ENCODE measurements around the gene WDFY4.

DNA sequence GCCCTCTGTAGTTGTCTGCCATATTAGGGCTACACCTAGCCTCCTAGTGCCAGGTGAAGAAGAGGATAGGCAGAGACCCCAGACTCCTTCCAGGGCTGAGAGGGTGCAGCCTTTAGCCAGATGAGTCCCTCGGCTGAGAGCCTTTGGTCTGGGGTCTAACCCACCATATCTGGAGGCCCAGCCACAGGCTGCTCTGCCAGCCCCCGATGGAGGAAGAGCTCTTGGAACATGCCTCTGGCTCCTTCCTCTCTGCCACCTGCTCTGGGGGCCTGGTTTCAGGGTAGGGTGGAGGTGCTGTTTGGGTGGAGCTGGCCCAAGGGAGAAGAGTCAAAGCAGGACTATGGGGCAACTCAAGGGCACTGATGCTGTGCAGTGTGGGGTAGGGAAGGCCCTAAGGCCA lies 253.6 kb downstream of the WDFY4 start:
- TF ChIP-seq EP300 (IDR thresholded peaks at IDR 0.05) = no peak
- TF ChIP-seq, protein P1, sequence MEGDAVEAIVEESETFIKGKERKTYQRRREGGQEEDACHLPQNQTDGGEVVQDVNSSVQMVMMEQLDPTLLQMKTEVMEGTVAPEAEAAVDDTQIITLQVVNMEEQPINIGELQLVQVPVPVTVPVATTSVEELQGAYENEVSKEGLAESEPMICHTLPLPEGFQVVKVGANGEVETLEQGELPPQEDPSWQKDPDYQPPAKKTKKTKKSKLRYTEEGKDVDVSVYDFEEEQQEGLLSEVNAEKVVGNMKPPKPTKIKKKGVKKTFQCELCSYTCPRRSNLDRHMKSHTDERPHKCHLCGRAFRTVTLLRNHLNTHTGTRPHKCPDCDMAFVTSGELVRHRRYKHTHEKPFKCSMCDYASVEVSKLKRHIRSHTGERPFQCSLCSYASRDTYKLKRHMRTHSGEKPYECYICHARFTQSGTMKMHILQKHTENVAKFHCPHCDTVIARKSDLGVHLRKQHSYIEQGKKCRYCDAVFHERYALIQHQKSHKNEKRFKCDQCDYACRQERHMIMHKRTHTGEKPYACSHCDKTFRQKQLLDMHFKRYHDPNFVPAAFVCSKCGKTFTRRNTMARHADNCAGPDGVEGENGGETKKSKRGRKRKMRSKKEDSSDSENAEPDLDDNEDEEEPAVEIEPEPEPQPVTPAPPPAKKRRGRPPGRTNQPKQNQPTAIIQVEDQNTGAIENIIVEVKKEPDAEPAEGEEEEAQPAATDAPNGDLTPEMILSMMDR (IDR thresholded peaks at IDR 0.05) = no peak
- no peak for TF ChIP-seq RARB (CRISPR knock-in tag; IDR thresholded peaks at IDR 0.05)
- TF ChIP-seq, protein P2, sequence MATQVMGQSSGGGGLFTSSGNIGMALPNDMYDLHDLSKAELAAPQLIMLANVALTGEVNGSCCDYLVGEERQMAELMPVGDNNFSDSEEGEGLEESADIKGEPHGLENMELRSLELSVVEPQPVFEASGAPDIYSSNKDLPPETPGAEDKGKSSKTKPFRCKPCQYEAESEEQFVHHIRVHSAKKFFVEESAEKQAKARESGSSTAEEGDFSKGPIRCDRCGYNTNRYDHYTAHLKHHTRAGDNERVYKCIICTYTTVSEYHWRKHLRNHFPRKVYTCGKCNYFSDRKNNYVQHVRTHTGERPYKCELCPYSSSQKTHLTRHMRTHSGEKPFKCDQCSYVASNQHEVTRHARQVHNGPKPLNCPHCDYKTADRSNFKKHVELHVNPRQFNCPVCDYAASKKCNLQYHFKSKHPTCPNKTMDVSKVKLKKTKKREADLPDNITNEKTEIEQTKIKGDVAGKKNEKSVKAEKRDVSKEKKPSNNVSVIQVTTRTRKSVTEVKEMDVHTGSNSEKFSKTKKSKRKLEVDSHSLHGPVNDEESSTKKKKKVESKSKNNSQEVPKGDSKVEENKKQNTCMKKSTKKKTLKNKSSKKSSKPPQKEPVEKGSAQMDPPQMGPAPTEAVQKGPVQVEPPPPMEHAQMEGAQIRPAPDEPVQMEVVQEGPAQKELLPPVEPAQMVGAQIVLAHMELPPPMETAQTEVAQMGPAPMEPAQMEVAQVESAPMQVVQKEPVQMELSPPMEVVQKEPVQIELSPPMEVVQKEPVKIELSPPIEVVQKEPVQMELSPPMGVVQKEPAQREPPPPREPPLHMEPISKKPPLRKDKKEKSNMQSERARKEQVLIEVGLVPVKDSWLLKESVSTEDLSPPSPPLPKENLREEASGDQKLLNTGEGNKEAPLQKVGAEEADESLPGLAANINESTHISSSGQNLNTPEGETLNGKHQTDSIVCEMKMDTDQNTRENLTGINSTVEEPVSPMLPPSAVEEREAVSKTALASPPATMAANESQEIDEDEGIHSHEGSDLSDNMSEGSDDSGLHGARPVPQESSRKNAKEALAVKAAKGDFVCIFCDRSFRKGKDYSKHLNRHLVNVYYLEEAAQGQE (IDR thresholded peaks at IDR 0.05) = no peak
- TF ChIP-seq FOSL2 (IDR thresholded peaks at IDR 0.05) = no peak
- TF ChIP-seq FOSL2 (CRISPR knock-in tag; IDR thresholded peaks at IDR 0.05) = no peak
- TF ChIP-seq, protein P3, sequence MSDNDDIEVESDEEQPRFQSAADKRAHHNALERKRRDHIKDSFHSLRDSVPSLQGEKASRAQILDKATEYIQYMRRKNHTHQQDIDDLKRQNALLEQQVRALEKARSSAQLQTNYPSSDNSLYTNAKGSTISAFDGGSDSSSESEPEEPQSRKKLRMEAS (IDR thresholded peaks at IDR 0.05) = no peak
- TF ChIP-seq, protein P4, sequence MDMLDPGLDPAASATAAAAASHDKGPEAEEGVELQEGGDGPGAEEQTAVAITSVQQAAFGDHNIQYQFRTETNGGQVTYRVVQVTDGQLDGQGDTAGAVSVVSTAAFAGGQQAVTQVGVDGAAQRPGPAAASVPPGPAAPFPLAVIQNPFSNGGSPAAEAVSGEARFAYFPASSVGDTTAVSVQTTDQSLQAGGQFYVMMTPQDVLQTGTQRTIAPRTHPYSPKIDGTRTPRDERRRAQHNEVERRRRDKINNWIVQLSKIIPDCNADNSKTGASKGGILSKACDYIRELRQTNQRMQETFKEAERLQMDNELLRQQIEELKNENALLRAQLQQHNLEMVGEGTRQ (IDR thresholded peaks at IDR 0.05) = no peak
- TF ChIP-seq POLR2AphosphoS2 (conservative IDR thresholded peaks at IDR 0.05; ENCODE audit: low read length) = no peak
- no peak for TF ChIP-seq NFE2L2 (conservative IDR thresholded peaks at IDR 0.05; ENCODE audit: low read length)
